NB4 (cell line): ENCODE data around the gene DZANK1.

Source experiments
- DNase-seq: peaks from one replicate; pipeline ENCODE4 v3.0.0; 2010; ENCODE audit warnings: low read depth
- H3K4me3 ChIP-seq: one replicate; pipeline ENCODE4 v1.5.1; 2011; ENCODE audit warnings: mild to moderate bottlenecking, low read depth, low read length, moderate library complexity
- CTCF ChIP-seq: IDR thresholded peaks from one replicate; pipeline ENCODE4 v1.5.1; 2012; ENCODE audit warnings: low read depth, low read length
- MAX ChIP-seq: IDR thresholded peaks from 2 replicates; pipeline ENCODE4 v1.6.1; 2011; ENCODE audit warnings: low read depth, low read length
- MYC ChIP-seq: IDR thresholded peaks from 2 replicates; pipeline ENCODE4 v1.6.1; 2011; ENCODE audit warnings: low read depth, low read length
- POLR2A ChIP-seq: IDR thresholded peaks from 2 replicates; pipeline ENCODE4 v1.6.1; 2011; ENCODE audit warnings: mild to moderate bottlenecking; ENCODE audit not compliant: insufficient read length; ENCODE audit errors: extremely low read depth

DZANK1 gene

GRCh38 chr20:18431206-18431605 lies 35.6 kb downstream of the DZANK1 start:
- TF ChIP-seq MAX: no peak
- no peak for TF ChIP-seq CTCF
- TF ChIP-seq MYC: no peak
- TF ChIP-seq POLR2A: no peak
- DNase-seq: no peak

GRCh38 chr20:18430172-18430826 lies 36.5 kb downstream of the DZANK1 start:
- TF ChIP-seq CTCF (no peak), MAX (no peak), MYC (no peak), POLR2A (no peak)
- no peak for DNase-seq
- H3K4me3 ChIP-seq: no peak overlapping the region

More at GRCh38 chr20:18431206-18431605, 35.6 kb downstream of the DZANK1 start:
- no peak overlapping the region for H3K4me3 ChIP-seq

- DNase-seq: no peak
- TF ChIP-seq CTCF (no peak), MYC (no peak), POLR2A (no peak), MAX (no peak)
- no peak overlapping the region for H3K4me3 ChIP-seq
Measured at GRCh38 chr20:18428490-18429173, 38.2 kb downstream of the DZANK1 start.

GRCh38 chr20:18427214-18427613 lies 39.6 kb downstream of the DZANK1 start:
- DNase-seq: no peak
- H3K4me3 ChIP-seq: no peak overlapping the region
- no peak for TF ChIP-seq CTCF
- TF ChIP-seq MAX: no peak
- no peak for TF ChIP-seq POLR2A
- TF ChIP-seq MYC: no peak

- no peak overlapping the region for H3K4me3 ChIP-seq
- TF ChIP-seq POLR2A (no peak), MAX (no peak), MYC (no peak), CTCF (no peak)
- DNase-seq: no peak
Measured at GRCh38 chr20:18421608-18422007, 45.2 kb downstream of the DZANK1 start.
